ENCODE measurements around the gene LDLRAD4.
"Not testable (repeated sequence)": the region's sequence is repeated elsewhere in the genome, so short reads cannot be mapped to it uniquely, and the experiment has no call there.

LDLRAD4 gene

DNA sequence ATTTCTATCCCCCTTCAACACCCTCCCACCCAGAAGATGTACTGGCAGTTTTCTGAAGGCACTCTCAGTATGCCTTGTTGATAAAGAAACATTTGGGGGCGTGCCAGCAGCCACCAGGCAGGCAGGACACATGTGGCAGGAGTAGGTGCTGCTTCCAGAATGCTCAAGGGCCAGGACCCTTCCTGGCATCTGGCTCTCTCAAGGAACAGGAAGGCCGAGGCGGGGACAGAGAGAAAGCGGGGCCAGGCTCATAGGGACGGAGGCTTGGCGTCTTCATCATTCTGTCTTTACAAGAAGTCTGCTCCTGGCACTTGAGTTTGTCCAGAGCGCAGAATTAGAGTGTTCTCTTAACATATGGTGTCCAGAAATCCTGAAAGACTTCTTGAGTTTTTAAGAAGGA, 386.2 kb downstream of the LDLRAD4 start:
- DNase-seq (ENCODE audit: low spot score): no peak
- no peak for TF ChIP-seq CTCF (IDR thresholded peaks at IDR 0.05; ENCODE audit: extremely low read depth, missing control alignments)

DNA sequence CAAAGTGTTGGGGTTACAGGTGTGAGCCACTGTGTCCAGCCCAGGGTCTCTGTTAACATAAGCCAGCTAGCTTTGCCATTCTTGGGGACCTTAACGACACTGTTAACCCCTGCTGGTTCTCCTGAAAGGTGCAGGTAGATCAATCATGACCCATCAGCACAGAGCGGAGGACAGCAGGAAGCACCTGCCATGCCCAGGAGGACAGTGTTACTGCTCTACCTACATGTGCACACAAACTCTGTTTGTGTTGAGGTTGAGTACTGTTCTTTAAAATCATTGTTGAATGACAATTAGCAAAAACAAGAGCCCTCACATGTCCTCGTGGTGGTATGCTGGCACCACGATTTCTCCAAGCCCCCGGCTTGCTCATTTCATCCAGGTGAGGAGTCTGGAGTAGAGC, 386.9 kb downstream of the LDLRAD4 start:
- no peak for DNase-seq (ENCODE audit: low spot score)
- no peak for TF ChIP-seq CTCF (IDR thresholded peaks at IDR 0.05; ENCODE audit: extremely low read depth, missing control alignments)

DNA sequence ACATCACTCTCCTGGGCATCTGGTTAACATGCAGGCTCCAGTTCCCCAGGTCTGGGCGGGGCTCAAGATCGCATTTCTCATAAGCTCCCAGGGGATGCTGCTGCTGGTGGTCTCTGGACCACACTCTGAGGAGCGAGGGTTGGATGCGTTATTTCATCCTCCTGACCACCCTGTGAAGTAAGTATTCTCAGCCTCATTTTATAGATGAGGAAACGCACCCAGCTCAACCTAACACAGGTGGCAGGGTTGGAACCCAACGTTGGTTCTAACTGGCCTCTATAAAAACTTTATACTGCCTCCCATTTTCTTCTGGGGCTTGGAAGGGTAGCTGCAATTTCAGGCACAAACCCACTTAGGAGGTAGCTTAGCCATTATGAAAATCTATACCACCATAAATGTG, 387.3 kb downstream of the LDLRAD4 start:
- DNase-seq (ENCODE audit: low spot score): no peak
- TF ChIP-seq CTCF (IDR thresholded peaks at IDR 0.05; ENCODE audit: extremely low read depth, missing control alignments): no peak

GRCh38 chr18:13606604-13607254, 388.2 kb downstream of the LDLRAD4 start:
- DNase-seq (ENCODE audit: low spot score): no peak
- TF ChIP-seq CTCF (IDR thresholded peaks at IDR 0.05; ENCODE audit: extremely low read depth, missing control alignments): no peak

DNA sequence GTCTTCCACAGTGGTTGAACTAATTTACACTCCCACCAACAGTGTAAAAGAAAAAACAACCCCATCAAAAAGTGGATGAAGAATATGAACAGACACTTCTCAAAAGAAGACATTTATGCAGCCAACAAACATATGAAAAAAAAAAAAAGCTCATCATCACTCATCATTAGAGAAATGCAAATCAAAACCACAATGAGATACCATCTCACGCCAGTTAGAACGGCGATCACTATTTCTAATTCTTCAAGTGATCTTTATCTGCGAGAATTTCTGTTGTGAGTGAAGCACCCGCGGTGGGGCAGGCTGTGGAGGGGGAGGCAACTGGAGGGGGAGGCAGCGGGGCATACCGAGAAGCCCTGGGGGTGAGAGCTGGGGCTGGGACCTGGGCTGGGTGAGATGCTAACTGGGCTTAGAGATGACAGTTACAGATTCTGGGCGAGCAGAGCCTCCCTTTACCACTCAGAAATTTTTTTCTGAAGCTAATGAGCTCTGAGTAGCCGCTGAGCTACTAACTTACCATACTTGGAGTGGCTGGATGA, 389.5 kb downstream of the LDLRAD4 start:
- not testable (repeated sequence) for DNase-seq (ENCODE audit: low spot score)

DNA sequence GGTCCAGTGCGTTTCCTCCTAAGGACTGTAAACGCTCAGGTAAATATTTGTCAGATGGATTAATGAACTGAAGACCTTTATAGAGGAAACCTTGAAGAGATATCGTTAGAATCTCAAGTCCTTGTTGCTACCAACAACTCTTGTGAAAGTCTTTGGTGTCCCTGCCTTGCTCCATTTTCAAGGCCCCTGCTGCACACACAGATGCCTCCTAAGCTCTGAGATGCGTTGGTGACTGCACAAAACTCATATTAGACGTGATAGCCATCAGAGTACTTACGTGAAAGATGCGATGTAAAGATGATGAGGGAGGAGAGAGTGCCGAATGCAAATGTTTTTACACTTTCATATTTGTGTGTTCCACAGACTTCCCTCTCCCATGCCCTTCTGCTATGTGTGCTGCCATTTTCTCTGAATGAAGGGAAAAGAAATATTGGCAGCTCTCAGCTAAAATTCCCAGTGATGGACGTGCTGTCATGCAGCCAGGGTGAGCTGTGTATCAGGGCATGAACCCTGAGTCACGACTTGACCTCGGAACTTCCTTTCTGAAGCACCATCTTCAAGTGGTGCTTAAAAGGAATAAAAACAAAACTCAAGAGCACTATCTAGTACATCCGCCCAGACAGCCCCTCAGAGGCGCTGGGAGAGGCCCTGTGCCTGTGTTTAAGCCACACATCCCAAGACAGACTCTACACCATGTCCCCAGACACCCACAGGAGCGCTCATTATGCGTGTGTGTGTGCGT, 390.4 kb downstream of the LDLRAD4 start:
- TF ChIP-seq CTCF (IDR thresholded peaks at IDR 0.05; ENCODE audit: extremely low read depth, missing control alignments): no peak

DNA sequence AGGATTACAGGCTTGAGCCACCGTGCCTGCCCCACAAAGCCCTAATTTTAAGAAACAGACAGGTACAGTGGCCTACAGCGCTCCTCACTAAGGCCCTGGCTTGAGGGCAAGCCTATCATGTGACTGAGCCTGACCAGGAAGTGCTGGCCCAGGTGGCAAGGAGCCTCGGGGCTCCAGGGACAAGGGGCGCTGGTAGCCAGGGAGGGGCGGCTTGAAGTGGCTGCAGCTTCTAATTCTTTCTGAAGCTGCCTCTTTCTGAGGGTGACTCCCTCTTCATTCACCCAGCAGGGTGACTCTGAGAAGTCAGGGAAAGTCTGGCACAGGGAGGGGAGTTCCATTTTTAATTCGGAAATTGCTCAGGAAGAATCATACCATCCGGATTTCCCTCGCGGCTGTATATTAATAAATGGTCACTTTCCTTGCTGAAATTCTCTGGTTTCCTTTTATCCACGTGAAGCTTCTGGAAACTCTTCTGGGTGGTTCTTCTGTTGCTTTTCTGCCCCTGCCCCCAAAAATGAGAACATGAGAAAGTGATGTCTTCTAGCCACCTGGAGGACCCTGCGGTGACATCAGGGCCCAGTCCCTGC, 392.1 kb downstream of the LDLRAD4 start:
- no peak for DNase-seq (ENCODE audit: low spot score)
- TF ChIP-seq CTCF (IDR thresholded peaks at IDR 0.05; ENCODE audit: extremely low read depth, missing control alignments): no peak

More for the DNA sequence above, 390.4 kb downstream of the LDLRAD4 start:
- no peak for DNase-seq (ENCODE audit: low spot score)

Data from GM20000 (cell line).